WTC11 (cell line): ENCODE results near the gene AGPAT4. TPM values are rescaled to one million over a fixed set of nuclear protein-coding genes. Genes with fewer than 3 reads are reported as not detected.

Source experiments
- ATAC-seq: fragments of 200-7000 bp; cut with Tn5 transposase; 2 replicates; pipeline ENCODE4 v1.10.0; 2021; ENCODE audit warnings: mild to moderate bottlenecking, moderate library complexity
- CTCF ChIA-PET: fragments of 300-600 bp; sonication (Branson Sonifier 250); formaldehyde crosslinking; loops from one replicate; lab custom pipeline; 2021; ENCODE audit warnings: antibody characterized with exemption; lab: Charles Lee
- POLR2A ChIA-PET: fragments of 350-600 bp; sonication (Branson Sonifier 250); formaldehyde crosslinking; loops from one replicate; lab custom pipeline; 2021; ENCODE audit warnings: antibody characterized with exemption; lab: Charles Lee
- DNase-seq: peaks from one replicate; pipeline ENCODE4 v3.0.0; 2021; ENCODE audit warnings: low spot score
- H3K27ac Mint-ChIP-seq: 2 replicates; pipeline ENCODE4 v1.8.0; 2021; ENCODE audit warnings: mixed read lengths
- H3K27me3 Mint-ChIP-seq: 2 replicates; pipeline ENCODE4 v1.8.0; 2021; ENCODE audit warnings: low read depth, mild to moderate bottlenecking, moderate library complexity, mixed read lengths
- H3K36me3 Mint-ChIP-seq: 2 replicates; pipeline ENCODE4 v1.8.0; 2021; ENCODE audit warnings: mixed read lengths
- H3K4me1 Mint-ChIP-seq: 2 replicates; pipeline ENCODE4 v1.8.0; 2022; ENCODE audit warnings: mixed read lengths
- H3K4me3 Mint-ChIP-seq: 2 replicates; pipeline ENCODE4 v1.8.0; 2021; ENCODE audit warnings: mild to moderate bottlenecking, moderate library complexity, mixed read lengths
- H3K9me3 Mint-ChIP-seq: 2 replicates; pipeline ENCODE4 v1.8.0; 2021; ENCODE audit warnings: mixed read lengths
- AFF4 ChIP-seq: sonication (generic); formaldehyde crosslinking; IDR thresholded peaks from 2 replicates; pipeline ENCODE4 v1.8.1; 2023; ENCODE audit warnings: mild to moderate bottlenecking, missing genetic modification reagents, borderline replicate concordance
- ATF2 ChIP-seq: sonication (generic); formaldehyde crosslinking; IDR thresholded peaks from 2 replicates; pipeline ENCODE4 v1.8.1; 2022; ENCODE audit warnings: low read depth, missing genetic modification reagents, borderline replicate concordance
- ATF3 ChIP-seq: sonication (generic); formaldehyde crosslinking; conservative IDR thresholded peaks from 2 replicates; pipeline ENCODE4 v1.8.1; 2022; ENCODE audit warnings: mild to moderate bottlenecking, missing genetic modification reagents
- CREB1 ChIP-seq: sonication (generic); formaldehyde crosslinking; IDR thresholded peaks from 2 replicates; pipeline ENCODE4 v1.8.0; 2023; ENCODE audit warnings: mild to moderate bottlenecking, missing genetic modification reagents
- CTCF ChIP-seq: fragments of 200-600 bp; IDR thresholded peaks from 2 replicates; pipeline ENCODE4 v1.8.0; 2022; ENCODE audit warnings: antibody characterized with exemption
- E2F5 ChIP-seq: sonication (generic); formaldehyde crosslinking; IDR thresholded peaks from 2 replicates; pipeline ENCODE4 v1.8.1; 2022; ENCODE audit warnings: mild to moderate bottlenecking, moderate library complexity, missing genetic modification reagents
- ERG ChIP-seq: fragments of 250-450 bp; sonication (Bioruptor Pico); IDR thresholded peaks from 2 replicates; pipeline ENCODE4 v1.8.0; 2021; ENCODE audit warnings: mild to moderate bottlenecking
- IRF1 ChIP-seq: sonication (generic); formaldehyde crosslinking; IDR thresholded peaks from 2 replicates; pipeline ENCODE4 v1.8.0; 2023; ENCODE audit warnings: missing genetic modification reagents
- MAX ChIP-seq: sonication (generic); formaldehyde crosslinking; IDR thresholded peaks from 2 replicates; pipeline ENCODE4 v1.8.0; 2022; ENCODE audit warnings: mild to moderate bottlenecking, missing genetic modification reagents
- NFYB ChIP-seq: sonication (generic); formaldehyde crosslinking; conservative IDR thresholded peaks from 2 replicates; pipeline ENCODE4 v1.8.0; 2022; ENCODE audit warnings: low read depth, missing genetic modification reagents
- NR3C1 ChIP-seq: sonication (generic); formaldehyde crosslinking; conservative IDR thresholded peaks from 2 replicates; pipeline ENCODE4 v1.8.1; 2023; ENCODE audit warnings: low read depth, mild to moderate bottlenecking, missing genetic modification reagents
- OVOL2 ChIP-seq: fragments of 250-450 bp; sonication (Bioruptor Pico); IDR thresholded peaks from 2 replicates; pipeline ENCODE4 v1.9.0; 2021; ENCODE audit warnings: mild to moderate bottlenecking, borderline replicate concordance
- SOX15 ChIP-seq: fragments of 250-450 bp; sonication (Bioruptor Pico); IDR thresholded peaks from 2 replicates; pipeline ENCODE4 v1.9.0; 2021; ENCODE audit warnings: mild to moderate bottlenecking
- TCF7 ChIP-seq: sonication (generic); formaldehyde crosslinking; IDR thresholded peaks from 2 replicates; pipeline ENCODE4 v1.8.0; 2022; ENCODE audit warnings: mild to moderate bottlenecking, low read depth, missing genetic modification reagents, moderate library complexity
- USF2 ChIP-seq: sonication (generic); formaldehyde crosslinking; IDR thresholded peaks from 2 replicates; pipeline ENCODE4 v1.8.1; 2023; ENCODE audit warnings: mild to moderate bottlenecking, missing genetic modification reagents, moderate library complexity
- ZNF232 ChIP-seq: sonication (generic); formaldehyde crosslinking; IDR thresholded peaks from 2 replicates; pipeline ENCODE4 v1.8.0; 2022; ENCODE audit warnings: mild to moderate bottlenecking, missing genetic modification reagents
- ZNF317 ChIP-seq: sonication (generic); formaldehyde crosslinking; IDR thresholded peaks from 2 replicates; pipeline ENCODE4 v1.8.1; 2023; ENCODE audit warnings: low read depth, mild to moderate bottlenecking, moderate library complexity, missing genetic modification reagents, borderline replicate concordance
- ZNF396 ChIP-seq: fragments of 250-450 bp; sonication (Bioruptor Pico); IDR thresholded peaks from 2 replicates; pipeline ENCODE4 v1.8.0; 2021; ENCODE audit warnings: mild to moderate bottlenecking, moderate library complexity, borderline replicate concordance
- total RNA-seq: library from RNA; stranded (reverse); gene quantifications from 3 replicates; pipeline ENCODE4 v1.2.3, GENCODE V29; 2021

Gene AGPAT4
- total RNA-seq, 1 experiment from 2014 or later, result 19.7 TPM

- CTCF ChIA-PET, result no interaction called here
- ATAC-seq (no peak), DNase-seq (no peak)
- Mint-ChIP-seq H3K27ac (no peak overlapping the region), H3K4me3 (no peak overlapping the region), H3K9me3 (peaks cover 70% of the 10 kb centered on the region), H3K36me3 (peaks cover 87% of the 10 kb centered on the region), H3K27me3 (no peaks in the 10 kb centered on the region), H3K4me1 (no peaks in the 10 kb centered on the region)
- TF ChIP-seq CTCF, result no peak
- TF ChIP-seq ZNF396 (CRISPR knock-in tag), result no peak
- no peak for TF ChIP-seq ATF2 (CRISPR knock-in tag)
- no peak for TF ChIP-seq NR3C1 (CRISPR knock-in tag)
- TF ChIP-seq ATF3 (CRISPR knock-in tag), result no peak
- no peak for TF ChIP-seq ZNF317 (CRISPR knock-in tag)
- no peak for TF ChIP-seq ERG (CRISPR knock-in tag)
- no peak for TF ChIP-seq OVOL2 (CRISPR knock-in tag)
- no peak for TF ChIP-seq E2F5 (CRISPR knock-in tag)
- TF ChIP-seq USF2 (CRISPR knock-in tag), result no peak
- TF ChIP-seq TCF7, result no peak
- TF ChIP-seq MAX (CRISPR knock-in tag), result no peak
- no peak for TF ChIP-seq AFF4 (CRISPR knock-in tag)
- TF ChIP-seq CREB1 (CRISPR knock-in tag), result no peak
- TF ChIP-seq SOX15 (CRISPR knock-in tag), result no peak
- no peak for TF ChIP-seq ZNF232 (CRISPR knock-in tag)
- TF ChIP-seq NFYB, result no peak
- TF ChIP-seq IRF1 (CRISPR knock-in tag), result no peak
- POLR2A ChIA-PET, result no interaction called here
Observed at GRCh38 chr6:161214722-161215121, 59.1 kb downstream of the AGPAT4 start.
